ENCODE results near the gene GPR179. TPM values are rescaled to one million over a fixed set of nuclear protein-coding genes. Genes with fewer than 3 reads are reported as not detected.

GPR179 gene
- total RNA-seq, 1 experiment from 2014 or later, result 0.17 TPM

DNA sequence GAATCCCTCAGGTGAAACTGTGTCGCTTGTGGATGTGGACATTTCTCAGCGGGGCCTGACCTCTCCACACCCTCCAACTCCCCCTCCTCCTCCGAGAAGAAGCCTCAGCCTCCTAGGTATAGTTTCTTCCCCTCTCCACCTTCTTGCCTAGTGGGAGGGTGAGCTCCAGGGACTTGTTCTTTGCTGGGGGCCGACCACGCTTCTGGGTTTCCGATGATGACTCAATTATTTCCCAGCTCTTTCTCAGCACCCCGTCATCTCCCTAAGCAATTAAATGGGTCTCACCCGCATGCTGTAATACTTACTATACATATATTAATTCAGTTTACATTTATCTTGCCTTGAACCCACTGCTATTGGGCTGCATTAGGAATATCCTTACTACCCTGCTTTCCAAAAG lies 21.0 kb upstream of the GPR179 start:
- Histone ChIP-seq H3K9me3 (ENCODE audit: control insufficient read depth in 1 of 2, insufficient read depth in 1 of 2, low read depth in 1 of 2, low read length in 2 of 2) (no peaks in the 10 kb centered on the region), H3K79me2 (ENCODE audit: insufficient read depth, low read length) (peaks cover 12% of the 10 kb centered on the region; the same call in 1 of the 2 replicates), H3K4me1 (ENCODE audit: control insufficient read depth in 1 of 2, insufficient read depth in 2 of 2, low read length in 2 of 2) (no peaks in the 10 kb centered on the region; a peak in 1 of 4 replicates), H3K9ac (ENCODE audit: low read length) (no peak overlapping the region), H2AFZ (ENCODE audit: low read depth, low read length, poor library complexity, severe bottlenecking) (no peak overlapping the region), H3K27ac (ENCODE audit: low read depth, low read length) (no peak overlapping the region), H3K9me2 (ENCODE audit: insufficient read depth) (no peaks in the 10 kb centered on the region), H3K4me2 (ENCODE audit: low read length) (no peak overlapping the region), H3K36me3 (ENCODE audit: control insufficient read depth in 1 of 2, insufficient read depth in 2 of 2, low read length in 2 of 2) (peaks cover 11 to 25% of the 10 kb centered on the region in 2 experiments), H3K27me3 (ENCODE audit: insufficient read depth, low read length) (no peaks in the 10 kb centered on the region), H3K4me3 (replicated peaks in 1 of 2; ENCODE audit: low read depth in 1 of 2, low read length in 2 of 2) (no peak overlapping the region), H4K20me1 (ENCODE audit: insufficient read depth) (no peaks in the 10 kb centered on the region)
- TF ChIP-seq CBX3 (IDR thresholded peaks at IDR 0.05; ENCODE audit: low read depth), result no peak
- no peak for TF ChIP-seq ZNF274 (IDR thresholded peaks at IDR 0.05; ENCODE audit: low read depth, low read length)
- no peak for TF ChIP-seq FOSL1 (IDR thresholded peaks at IDR 0.05; ENCODE audit: low read depth)
- no peak for TF ChIP-seq POLR2AphosphoS5 (IDR thresholded peaks at IDR 0.05; ENCODE audit: low read depth, low read length)
- TF ChIP-seq YY1 (IDR thresholded peaks at IDR 0.05; ENCODE audit: extremely low read depth, insufficient replicate concordance, low read depth, low read length), result no peak
- no peak for TF ChIP-seq ZFX (IDR thresholded peaks at IDR 0.05)
- TF ChIP-seq, protein P1, sequence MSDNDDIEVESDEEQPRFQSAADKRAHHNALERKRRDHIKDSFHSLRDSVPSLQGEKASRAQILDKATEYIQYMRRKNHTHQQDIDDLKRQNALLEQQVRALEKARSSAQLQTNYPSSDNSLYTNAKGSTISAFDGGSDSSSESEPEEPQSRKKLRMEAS (IDR thresholded peaks at IDR 0.05), result no peak
- TF ChIP-seq, protein P2, sequence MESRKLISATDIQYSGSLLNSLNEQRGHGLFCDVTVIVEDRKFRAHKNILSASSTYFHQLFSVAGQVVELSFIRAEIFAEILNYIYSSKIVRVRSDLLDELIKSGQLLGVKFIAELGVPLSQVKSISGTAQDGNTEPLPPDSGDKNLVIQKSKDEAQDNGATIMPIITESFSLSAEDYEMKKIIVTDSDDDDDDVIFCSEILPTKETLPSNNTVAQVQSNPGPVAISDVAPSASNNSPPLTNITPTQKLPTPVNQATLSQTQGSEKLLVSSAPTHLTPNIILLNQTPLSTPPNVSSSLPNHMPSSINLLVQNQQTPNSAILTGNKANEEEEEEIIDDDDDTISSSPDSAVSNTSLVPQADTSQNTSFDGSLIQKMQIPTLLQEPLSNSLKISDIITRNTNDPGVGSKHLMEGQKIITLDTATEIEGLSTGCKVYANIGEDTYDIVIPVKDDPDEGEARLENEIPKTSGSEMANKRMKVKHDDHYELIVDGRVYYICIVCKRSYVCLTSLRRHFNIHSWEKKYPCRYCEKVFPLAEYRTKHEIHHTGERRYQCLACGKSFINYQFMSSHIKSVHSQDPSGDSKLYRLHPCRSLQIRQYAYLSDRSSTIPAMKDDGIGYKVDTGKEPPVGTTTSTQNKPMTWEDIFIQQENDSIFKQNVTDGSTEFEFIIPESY (IDR thresholded peaks at IDR 0.05; ENCODE audit: extremely low read depth, insufficient replicate concordance, low read length), result no peak
- TF ChIP-seq SIN3A (IDR thresholded peaks at IDR 0.05; ENCODE audit: low read depth), result no peak
- TF ChIP-seq POLR2A (IDR thresholded peaks at IDR 0.05; ENCODE audit: borderline replicate concordance, extremely low read depth, insufficient read depth, insufficient read length), result no peak
- no peak for TF ChIP-seq EZH2phosphoT487 (IDR thresholded peaks at IDR 0.05; ENCODE audit: borderline replicate concordance)
- TF ChIP-seq CEBPB (IDR thresholded peaks at IDR 0.05; ENCODE audit: low read depth), result no peak
- TF ChIP-seq, protein P3, sequence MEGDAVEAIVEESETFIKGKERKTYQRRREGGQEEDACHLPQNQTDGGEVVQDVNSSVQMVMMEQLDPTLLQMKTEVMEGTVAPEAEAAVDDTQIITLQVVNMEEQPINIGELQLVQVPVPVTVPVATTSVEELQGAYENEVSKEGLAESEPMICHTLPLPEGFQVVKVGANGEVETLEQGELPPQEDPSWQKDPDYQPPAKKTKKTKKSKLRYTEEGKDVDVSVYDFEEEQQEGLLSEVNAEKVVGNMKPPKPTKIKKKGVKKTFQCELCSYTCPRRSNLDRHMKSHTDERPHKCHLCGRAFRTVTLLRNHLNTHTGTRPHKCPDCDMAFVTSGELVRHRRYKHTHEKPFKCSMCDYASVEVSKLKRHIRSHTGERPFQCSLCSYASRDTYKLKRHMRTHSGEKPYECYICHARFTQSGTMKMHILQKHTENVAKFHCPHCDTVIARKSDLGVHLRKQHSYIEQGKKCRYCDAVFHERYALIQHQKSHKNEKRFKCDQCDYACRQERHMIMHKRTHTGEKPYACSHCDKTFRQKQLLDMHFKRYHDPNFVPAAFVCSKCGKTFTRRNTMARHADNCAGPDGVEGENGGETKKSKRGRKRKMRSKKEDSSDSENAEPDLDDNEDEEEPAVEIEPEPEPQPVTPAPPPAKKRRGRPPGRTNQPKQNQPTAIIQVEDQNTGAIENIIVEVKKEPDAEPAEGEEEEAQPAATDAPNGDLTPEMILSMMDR (IDR thresholded peaks at IDR 0.05 in 2 of 3, conservative IDR thresholded peaks at IDR 0.05 in 1 of 3; ENCODE audit: borderline replicate concordance in 1 of 3, insufficient read depth in 1 of 3, low read depth in 2 of 3, low read length in 2 of 3), result no peak
- TF ChIP-seq EZH2 (IDR thresholded peaks at IDR 0.05), result no peak
- TF ChIP-seq, protein P4, sequence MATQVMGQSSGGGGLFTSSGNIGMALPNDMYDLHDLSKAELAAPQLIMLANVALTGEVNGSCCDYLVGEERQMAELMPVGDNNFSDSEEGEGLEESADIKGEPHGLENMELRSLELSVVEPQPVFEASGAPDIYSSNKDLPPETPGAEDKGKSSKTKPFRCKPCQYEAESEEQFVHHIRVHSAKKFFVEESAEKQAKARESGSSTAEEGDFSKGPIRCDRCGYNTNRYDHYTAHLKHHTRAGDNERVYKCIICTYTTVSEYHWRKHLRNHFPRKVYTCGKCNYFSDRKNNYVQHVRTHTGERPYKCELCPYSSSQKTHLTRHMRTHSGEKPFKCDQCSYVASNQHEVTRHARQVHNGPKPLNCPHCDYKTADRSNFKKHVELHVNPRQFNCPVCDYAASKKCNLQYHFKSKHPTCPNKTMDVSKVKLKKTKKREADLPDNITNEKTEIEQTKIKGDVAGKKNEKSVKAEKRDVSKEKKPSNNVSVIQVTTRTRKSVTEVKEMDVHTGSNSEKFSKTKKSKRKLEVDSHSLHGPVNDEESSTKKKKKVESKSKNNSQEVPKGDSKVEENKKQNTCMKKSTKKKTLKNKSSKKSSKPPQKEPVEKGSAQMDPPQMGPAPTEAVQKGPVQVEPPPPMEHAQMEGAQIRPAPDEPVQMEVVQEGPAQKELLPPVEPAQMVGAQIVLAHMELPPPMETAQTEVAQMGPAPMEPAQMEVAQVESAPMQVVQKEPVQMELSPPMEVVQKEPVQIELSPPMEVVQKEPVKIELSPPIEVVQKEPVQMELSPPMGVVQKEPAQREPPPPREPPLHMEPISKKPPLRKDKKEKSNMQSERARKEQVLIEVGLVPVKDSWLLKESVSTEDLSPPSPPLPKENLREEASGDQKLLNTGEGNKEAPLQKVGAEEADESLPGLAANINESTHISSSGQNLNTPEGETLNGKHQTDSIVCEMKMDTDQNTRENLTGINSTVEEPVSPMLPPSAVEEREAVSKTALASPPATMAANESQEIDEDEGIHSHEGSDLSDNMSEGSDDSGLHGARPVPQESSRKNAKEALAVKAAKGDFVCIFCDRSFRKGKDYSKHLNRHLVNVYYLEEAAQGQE (IDR thresholded peaks at IDR 0.05; ENCODE audit: low read depth), result no peak
- TF ChIP-seq ELF1 (IDR thresholded peaks at IDR 0.05; ENCODE audit: borderline replicate concordance, low read depth), result no peak
- no peak for TF ChIP-seq TCF7L2 (IDR thresholded peaks at IDR 0.05; ENCODE audit: borderline replicate concordance, extremely low read depth, insufficient read depth, insufficient read length)
- no peak for TF ChIP-seq EGR1 (IDR thresholded peaks at IDR 0.05; ENCODE audit: low read depth)
- intact Hi-C loops (cut with micrococcal nuclease), result no loop called here
- no TSS peak for BruUV-seq (replicated peaks)
- ATAC-seq (no peak), DNase-seq (ENCODE audit: low read depth, low spot score) (no peak)
- ChIA-PET CTCF (no interaction called here), RAD21 (ENCODE audit: low non-redundant PET in 1 of 2, low total read pairs in 2 of 2, uncharacterized antibody in 2 of 2, unreplicated experiment in 2 of 2) (no interaction called here), POLR2A (no interaction called here)

Data from HCT116 (cell line).